ENCODE measurements around the gene DEDD.

The DEDD gene

DNA sequence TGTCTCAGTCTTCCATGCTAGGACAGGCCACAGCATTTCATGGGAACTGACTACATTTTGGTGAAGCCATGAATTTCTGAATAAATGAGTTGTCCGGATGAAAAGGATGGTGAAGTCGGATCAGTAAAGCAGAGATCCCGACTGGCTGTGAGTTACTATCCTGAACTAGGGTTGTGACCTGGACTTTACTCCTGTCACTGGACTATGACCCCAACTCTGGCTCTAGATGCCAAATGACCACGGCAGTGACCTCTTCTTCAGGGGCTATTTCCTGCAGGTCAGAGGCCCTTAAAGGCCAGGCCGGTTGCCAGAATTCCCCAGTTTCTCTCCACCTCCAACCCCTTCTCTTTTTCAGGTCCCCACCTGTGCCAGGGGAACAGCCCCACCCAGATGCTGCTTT is 41.4 kb downstream of the DEDD start:
- TF ChIP-seq, protein P1, sequence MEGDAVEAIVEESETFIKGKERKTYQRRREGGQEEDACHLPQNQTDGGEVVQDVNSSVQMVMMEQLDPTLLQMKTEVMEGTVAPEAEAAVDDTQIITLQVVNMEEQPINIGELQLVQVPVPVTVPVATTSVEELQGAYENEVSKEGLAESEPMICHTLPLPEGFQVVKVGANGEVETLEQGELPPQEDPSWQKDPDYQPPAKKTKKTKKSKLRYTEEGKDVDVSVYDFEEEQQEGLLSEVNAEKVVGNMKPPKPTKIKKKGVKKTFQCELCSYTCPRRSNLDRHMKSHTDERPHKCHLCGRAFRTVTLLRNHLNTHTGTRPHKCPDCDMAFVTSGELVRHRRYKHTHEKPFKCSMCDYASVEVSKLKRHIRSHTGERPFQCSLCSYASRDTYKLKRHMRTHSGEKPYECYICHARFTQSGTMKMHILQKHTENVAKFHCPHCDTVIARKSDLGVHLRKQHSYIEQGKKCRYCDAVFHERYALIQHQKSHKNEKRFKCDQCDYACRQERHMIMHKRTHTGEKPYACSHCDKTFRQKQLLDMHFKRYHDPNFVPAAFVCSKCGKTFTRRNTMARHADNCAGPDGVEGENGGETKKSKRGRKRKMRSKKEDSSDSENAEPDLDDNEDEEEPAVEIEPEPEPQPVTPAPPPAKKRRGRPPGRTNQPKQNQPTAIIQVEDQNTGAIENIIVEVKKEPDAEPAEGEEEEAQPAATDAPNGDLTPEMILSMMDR (IDR thresholded peaks at IDR 0.05; ENCODE audit: extremely low read depth, insufficient read depth, missing control alignments): no peak
- no peak for DNase-seq (ENCODE audit: low spot score)
- in situ Hi-C loops (cut with MboI; ENCODE audit: low pct_unique_long_range_greater_than_20kb, low sequenced_read_pairs, unreplicated experiment): no loop called here

GRCh38 chr1:161090617-161091016 is 41.9 kb downstream of the DEDD start:
- in situ Hi-C loops (cut with MboI; ENCODE audit: low pct_unique_long_range_greater_than_20kb, low sequenced_read_pairs, unreplicated experiment): no loop called here
- no peak for DNase-seq (ENCODE audit: low spot score)
- TF ChIP-seq, protein P1 (IDR thresholded peaks at IDR 0.05; ENCODE audit: extremely low read depth, insufficient read depth, missing control alignments): no peak

GRCh38 chr1:161089938-161090337 is 42.5 kb downstream of the DEDD start:
- no peak for DNase-seq (ENCODE audit: low spot score)
- in situ Hi-C loops (cut with MboI; ENCODE audit: low pct_unique_long_range_greater_than_20kb, low sequenced_read_pairs, unreplicated experiment): no loop called here
- TF ChIP-seq, protein P1 (IDR thresholded peaks at IDR 0.05; ENCODE audit: extremely low read depth, insufficient read depth, missing control alignments): no peak

GRCh38 chr1:161089251-161089924 is 43.1 kb downstream of the DEDD start, which contains the start of gene NECTIN4:
TSS of gene NECTIN4 (minus strand) at chr1:161089558. CDS start at chr1:161089296, 262 bp downstream.
- in situ Hi-C loops (cut with MboI; ENCODE audit: low pct_unique_long_range_greater_than_20kb, low sequenced_read_pairs, unreplicated experiment): no loop called here
- TF ChIP-seq, protein P1 (IDR thresholded peaks at IDR 0.05; ENCODE audit: extremely low read depth, insufficient read depth, missing control alignments): no peak
- no peak for DNase-seq (ENCODE audit: low spot score)

- in situ Hi-C loops (cut with MboI; ENCODE audit: low pct_unique_long_range_greater_than_20kb, low sequenced_read_pairs, unreplicated experiment): no loop called here
- TF ChIP-seq, protein P1 (IDR thresholded peaks at IDR 0.05; ENCODE audit: extremely low read depth, insufficient read depth, missing control alignments): no peak
- no peak for DNase-seq (ENCODE audit: low spot score)
These were observed 43.8 kb downstream of the DEDD start for GRCh38 chr1:161088587-161089110.

DNA sequence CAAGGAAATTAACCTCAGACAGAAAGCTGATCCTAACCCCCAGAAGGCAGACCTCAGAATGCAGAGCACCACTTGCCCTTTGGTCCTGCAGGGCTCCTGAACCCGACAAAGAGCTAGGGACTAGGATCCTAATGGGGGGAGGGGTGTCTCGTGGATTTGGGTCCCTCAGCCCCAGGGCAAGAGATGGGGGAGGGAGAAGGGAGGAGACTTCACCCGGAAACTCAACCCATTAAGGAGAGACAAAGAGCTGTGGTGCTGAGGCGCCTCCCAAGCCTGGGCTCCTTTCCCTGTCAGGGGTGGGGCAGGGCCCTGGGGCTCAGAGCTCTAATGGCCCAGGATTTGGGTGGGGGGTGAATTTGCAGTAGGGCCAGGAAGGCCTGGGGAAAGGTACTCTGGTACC is 46.0 kb downstream of the DEDD start:
- TF ChIP-seq, protein P1 (IDR thresholded peaks at IDR 0.05; ENCODE audit: extremely low read depth, insufficient read depth, missing control alignments): no peak
- in situ Hi-C loops (cut with MboI; ENCODE audit: low pct_unique_long_range_greater_than_20kb, low sequenced_read_pairs, unreplicated experiment): no loop called here
- no peak for DNase-seq (ENCODE audit: low spot score)
